ENCODE results near the gene MS4A6E. TPM values are rescaled to one million over a fixed set of nuclear protein-coding genes. Genes with fewer than 3 reads are reported as not detected.
"Not testable (repeated sequence)": the region's sequence is repeated elsewhere in the genome, so short reads cannot be mapped to it uniquely, and the experiment has no call there.

Gene MS4A6E, protein sequence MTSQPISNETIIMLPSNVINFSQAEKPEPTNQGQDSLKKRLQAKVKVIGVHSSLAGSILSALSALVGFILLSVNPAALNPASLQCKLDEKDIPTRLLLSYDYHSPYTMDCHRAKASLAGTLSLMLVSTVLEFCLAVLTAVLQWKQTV
- total RNA-seq = not detected

DNA sequence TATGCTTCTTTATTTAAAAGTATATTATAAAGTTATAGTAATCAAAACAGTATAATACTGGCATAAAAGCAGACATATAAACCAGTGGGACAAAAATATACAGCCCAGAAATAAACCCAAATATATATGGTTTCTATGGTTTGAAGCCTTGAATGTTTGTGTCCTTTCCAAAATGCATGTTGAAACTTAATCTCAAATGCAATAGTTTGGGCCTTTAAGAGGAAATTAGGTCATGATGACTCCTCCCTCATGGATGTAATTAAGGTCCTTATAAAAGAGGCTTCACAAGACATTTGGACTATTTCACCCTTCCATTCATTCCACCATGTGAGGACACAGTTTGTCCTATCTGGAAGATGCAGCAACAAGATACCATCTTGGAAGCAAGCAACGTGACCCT, at the start of gene MS4A6E:
MS4A6E (plus strand) TSS at position 301 of the 400 bp plus-strand sequence. CDS start 7,641 bp downstream, outside the sequence.
- intact Hi-C loops (cut with DNase I) = no loop called here
- Histone ChIP-seq H3K4me1 (no peaks in the 10 kb centered on the region), H3K27me3 (no peaks in the 10 kb centered on the region), H3K27ac (replicated peaks in 1 of 4) (no peak within 1 kb of the TSS), H3K9me3 (peaks cover 0 to 31% (median 3%) of the 10 kb centered on the region in 4 donors), H3K4me3 (no peak within 1 kb of the TSS), H3K36me3 (no peaks in the 10 kb centered on the region)
- no peak for DNase-seq (ENCODE audit: extremely low spot score)
- no peak for TF ChIP-seq POLR2AphosphoS5 (IDR thresholded peaks at IDR 0.05)
- TF ChIP-seq, protein P1, sequence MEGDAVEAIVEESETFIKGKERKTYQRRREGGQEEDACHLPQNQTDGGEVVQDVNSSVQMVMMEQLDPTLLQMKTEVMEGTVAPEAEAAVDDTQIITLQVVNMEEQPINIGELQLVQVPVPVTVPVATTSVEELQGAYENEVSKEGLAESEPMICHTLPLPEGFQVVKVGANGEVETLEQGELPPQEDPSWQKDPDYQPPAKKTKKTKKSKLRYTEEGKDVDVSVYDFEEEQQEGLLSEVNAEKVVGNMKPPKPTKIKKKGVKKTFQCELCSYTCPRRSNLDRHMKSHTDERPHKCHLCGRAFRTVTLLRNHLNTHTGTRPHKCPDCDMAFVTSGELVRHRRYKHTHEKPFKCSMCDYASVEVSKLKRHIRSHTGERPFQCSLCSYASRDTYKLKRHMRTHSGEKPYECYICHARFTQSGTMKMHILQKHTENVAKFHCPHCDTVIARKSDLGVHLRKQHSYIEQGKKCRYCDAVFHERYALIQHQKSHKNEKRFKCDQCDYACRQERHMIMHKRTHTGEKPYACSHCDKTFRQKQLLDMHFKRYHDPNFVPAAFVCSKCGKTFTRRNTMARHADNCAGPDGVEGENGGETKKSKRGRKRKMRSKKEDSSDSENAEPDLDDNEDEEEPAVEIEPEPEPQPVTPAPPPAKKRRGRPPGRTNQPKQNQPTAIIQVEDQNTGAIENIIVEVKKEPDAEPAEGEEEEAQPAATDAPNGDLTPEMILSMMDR (IDR thresholded peaks at IDR 0.05) = no peak
- TF ChIP-seq EP300 (IDR thresholded peaks at IDR 0.05) = no peak
- no peak for TF ChIP-seq POLR2A (IDR thresholded peaks at IDR 0.05; ENCODE audit: low read depth)
- 30% methylated on average over 1 of the region's 1 CpG for WGBS

DNA sequence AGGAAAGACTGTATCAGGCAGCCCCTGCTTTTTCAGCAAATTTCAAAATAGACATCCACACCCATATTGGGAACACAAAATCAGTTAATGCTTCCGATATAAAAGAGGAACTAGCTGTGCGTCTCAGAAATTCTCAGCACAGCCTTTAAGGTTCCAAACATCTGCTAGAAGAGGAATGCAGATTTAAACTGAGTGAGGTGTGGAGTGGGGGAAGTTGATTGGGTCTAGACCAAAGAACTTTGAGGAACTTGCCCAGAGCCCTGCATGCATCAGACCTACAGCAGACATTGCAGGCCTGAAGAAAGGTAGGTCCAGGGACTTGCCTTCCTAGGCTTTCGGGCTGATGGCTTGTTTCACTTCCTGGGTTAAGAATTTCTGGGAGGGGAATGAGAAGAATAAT, 46.6 kb upstream of the MS4A6E start, which contains the start of gene MS4A4A:
MS4A4A (plus strand) TSS at position 255 of the 400 bp plus-strand sequence; CDS start at position 265, 10 bp downstream.
- Histone ChIP-seq H3K9me3 (no peaks in the 10 kb centered on the region), H3K36me3 (no peaks in the 10 kb centered on the region), H3K27ac (replicated peaks in 1 of 4) (peak within 1 kb of the TSS; percentile 0 to 23 (median 11)), H3K4me1 (no peaks in the 10 kb centered on the region), H3K4me3 (peak within 1 kb of the TSS; percentile 12 to 37 (median 24)), H3K27me3 (no peaks in the 10 kb centered on the region)
- TF ChIP-seq EP300 (IDR thresholded peaks at IDR 0.05) (no peak), POLR2AphosphoS5 (IDR thresholded peaks at IDR 0.05) (peak in 1 of 2 donors; percentile 60)
- TF ChIP-seq, protein P1 (IDR thresholded peaks at IDR 0.05) = no peak
- no peak for DNase-seq (ENCODE audit: extremely low spot score)
- 72% methylated on average over 3 of the region's 3 CpGs for WGBS
- intact Hi-C loops (cut with DNase I) = no loop called here

DNA sequence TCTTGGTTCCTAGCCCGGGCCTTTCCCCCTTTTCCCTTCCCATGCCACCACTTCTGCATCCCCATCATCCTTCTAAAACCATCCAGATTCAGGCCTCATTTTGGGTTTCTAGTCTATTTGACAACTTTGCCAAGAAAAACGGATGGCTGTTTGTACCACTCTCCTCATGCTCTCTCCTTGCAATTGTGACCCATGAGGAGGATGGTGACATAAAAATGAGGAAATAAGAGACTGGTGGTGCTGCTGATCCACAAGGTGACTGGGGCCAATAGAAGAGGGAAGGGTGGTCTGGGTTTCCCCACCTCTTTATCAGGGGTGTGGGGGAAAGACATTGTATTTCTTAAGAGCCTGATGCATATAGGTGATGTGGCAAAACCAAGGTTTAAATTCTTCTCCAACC, 45.6 kb upstream of the MS4A6E start:
- no peak for TF ChIP-seq POLR2AphosphoS5 (IDR thresholded peaks at IDR 0.05)
- no peak for TF ChIP-seq EP300 (IDR thresholded peaks at IDR 0.05)
- TF ChIP-seq POLR2A (IDR thresholded peaks at IDR 0.05; ENCODE audit: low read depth) = no peak
- TF ChIP-seq, protein P1 (IDR thresholded peaks at IDR 0.05) = no peak
- Histone ChIP-seq H3K9me3 (no peaks in the 10 kb centered on the region), H3K27ac (replicated peaks in 1 of 4) (peak overlapping the region in 3 of 4 donors; percentile 5 to 23 (median 18)), H3K4me1 (no peaks in the 10 kb centered on the region), H3K4me3 (peak overlapping the region; percentile 12 to 37 (median 24)), H3K27me3 (no peaks in the 10 kb centered on the region), H3K36me3 (no peaks in the 10 kb centered on the region)
- no peak for DNase-seq (ENCODE audit: extremely low spot score)
- intact Hi-C loops (cut with DNase I) = no loop called here
- whole genome bisulfite sequencing = 34% methylated on average over 2 of the region's 2 CpGs

DNA sequence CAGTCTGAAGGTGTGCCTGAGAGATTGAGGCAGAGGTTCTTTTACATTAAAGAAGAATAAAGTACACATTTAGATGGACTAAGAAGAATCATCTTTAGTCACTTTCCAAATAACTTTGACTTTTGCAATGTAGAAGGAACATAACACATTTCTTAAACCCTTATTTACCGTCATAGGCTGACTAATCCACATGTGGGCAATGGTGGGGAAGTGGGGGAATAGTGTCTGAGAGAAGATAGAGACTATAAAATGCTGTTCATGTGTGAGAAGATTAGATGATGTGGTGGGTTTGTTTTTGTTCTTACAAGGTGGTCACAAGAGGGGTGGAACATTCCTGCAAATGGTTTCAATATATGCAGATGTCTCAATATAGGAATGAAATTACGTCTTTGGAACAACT, 44.8 kb upstream of the MS4A6E start:
- intact Hi-C loops (cut with DNase I) = no loop called here
- Histone ChIP-seq H3K27ac (replicated peaks in 1 of 4) (peak overlapping the region in 1 of 4 donors; percentile 28), H3K36me3 (no peaks in the 10 kb centered on the region)

DNA sequence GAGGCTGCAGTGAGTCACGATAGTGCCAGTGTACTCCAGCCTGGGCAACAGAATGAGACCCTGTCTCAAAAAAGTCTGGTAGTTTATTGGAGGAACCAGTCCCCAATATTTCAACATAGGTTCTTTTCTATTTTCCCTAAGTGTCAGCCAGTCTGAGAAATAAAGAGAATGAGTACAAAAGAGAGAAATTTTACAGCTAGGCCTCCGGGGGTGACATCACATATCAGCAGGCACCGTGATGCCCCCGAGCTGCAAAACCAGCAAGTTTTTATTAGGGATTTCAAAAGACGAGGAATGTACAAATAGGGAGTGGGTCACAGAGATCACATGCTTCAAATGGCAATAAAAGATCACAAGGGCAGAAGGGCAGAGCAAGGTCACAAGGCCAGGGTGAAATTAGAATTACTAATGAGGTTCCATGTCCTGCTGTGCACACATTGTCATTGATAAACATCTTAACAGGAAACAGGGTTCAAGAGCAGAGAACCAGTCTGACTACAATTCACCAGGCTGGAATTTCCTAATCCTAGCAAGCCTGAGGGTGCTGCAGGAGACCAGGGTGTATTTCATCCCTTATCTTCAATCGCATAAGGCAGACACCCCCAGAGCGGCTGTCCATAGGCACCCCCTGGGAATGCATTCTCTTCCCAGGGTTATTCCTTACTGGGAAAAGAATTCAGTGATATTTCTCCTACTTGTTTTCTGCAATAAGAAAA, 41.5 kb upstream of the MS4A6E start:
- DNase-seq (ENCODE audit: extremely low spot score); H3K27ac ChIP-seq (replicated peaks in 1 of 4): not testable (repeated sequence)
- WGBS = 72% methylated on average over 7 of the region's 7 CpGs

More for the DNA sequence above, 44.8 kb upstream of the MS4A6E start:
- no peaks in the 10 kb centered on the region for H3K9me3 ChIP-seq
- no peaks in the 10 kb centered on the region for H3K27me3 ChIP-seq
- 76% methylated on average over 2 of the region's 2 CpGs for WGBS
- no peaks in the 10 kb centered on the region for H3K4me1 ChIP-seq
- TF ChIP-seq POLR2AphosphoS5 (IDR thresholded peaks at IDR 0.05) (no peak), POLR2A (IDR thresholded peaks at IDR 0.05; ENCODE audit: low read depth) (no peak), EP300 (IDR thresholded peaks at IDR 0.05) (no peak)
- TF ChIP-seq, protein P1 (IDR thresholded peaks at IDR 0.05) = no peak
- H3K4me3 ChIP-seq = peak overlapping the region in 3 of 4 donors; percentile 1 to 37 (median 12)
- no peak for DNase-seq (ENCODE audit: extremely low spot score)

More for the DNA sequence above, 41.5 kb upstream of the MS4A6E start:
- H3K4me1 ChIP-seq; H3K4me3 ChIP-seq; H3K36me3 ChIP-seq; H3K27me3 ChIP-seq; H3K9me3 ChIP-seq; intact Hi-C loops (cut with DNase I): not testable (repeated sequence)
